DMS153 treated with DMSO at 0.1 percent for 48 hours (cell line): ENCODE measurements around the gene CHAD.
"Not testable (repeated sequence)": the region's sequence is repeated elsewhere in the genome, so short reads cannot be mapped to it uniquely, and the experiment has no call there.

Experiments
- DNase-seq: peaks from one replicate; lab custom pipeline; 2025; ENCODE audit not compliant: unreplicated experiment; lab: John Stamatoyannopoulos, UW

CHAD gene

DNA sequence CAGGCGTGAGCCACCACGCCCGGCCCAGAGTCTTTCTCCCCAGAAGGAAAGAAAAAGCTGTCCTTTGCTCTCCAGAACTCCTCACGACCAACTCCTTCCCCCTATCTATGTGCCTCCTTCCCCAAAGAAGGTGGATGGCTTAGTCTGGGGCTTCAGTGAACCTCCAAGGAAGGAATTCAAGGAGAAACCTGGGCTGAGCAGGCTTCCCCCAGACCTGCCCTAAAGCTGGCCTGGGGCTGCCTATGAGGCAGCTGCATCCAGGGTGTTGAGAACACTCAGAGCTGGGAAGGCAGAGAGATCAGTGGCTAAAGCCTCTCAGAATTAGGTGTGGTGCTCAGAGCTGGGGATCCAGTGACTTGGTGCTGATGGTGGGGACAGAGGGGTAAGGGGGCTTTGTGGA, 38.9 kb downstream of the CHAD start:
- no peak for DNase-seq

DNA sequence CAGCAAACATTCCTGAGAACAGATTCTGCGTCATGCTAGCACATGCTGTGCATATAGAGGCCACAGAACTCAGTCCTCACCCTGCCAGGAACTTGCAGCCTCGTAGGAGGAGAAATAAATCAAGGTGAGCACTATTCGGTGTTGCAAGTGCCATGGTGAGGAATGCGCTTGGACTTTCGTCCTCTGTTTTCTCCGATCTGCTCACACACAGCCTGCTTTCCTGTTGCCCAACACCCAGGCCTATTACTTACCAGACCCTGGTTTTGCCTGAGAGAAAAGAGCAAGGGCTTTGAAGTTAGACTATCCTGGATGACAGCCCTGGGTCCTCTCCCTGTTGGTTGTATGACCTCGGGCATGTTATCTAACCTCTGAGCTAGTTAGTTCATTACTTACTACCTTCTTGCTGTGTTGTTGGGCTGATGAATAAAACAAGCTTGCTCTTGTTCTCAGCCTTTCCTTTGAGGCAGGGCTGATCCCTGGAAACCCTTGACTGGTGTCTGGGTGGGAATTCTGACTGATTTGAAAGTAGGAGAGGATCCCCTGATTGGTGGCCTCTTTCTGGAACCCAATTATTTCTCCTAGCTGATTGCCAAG, 39.8 kb downstream of the CHAD start:
- no peak for DNase-seq

DNA sequence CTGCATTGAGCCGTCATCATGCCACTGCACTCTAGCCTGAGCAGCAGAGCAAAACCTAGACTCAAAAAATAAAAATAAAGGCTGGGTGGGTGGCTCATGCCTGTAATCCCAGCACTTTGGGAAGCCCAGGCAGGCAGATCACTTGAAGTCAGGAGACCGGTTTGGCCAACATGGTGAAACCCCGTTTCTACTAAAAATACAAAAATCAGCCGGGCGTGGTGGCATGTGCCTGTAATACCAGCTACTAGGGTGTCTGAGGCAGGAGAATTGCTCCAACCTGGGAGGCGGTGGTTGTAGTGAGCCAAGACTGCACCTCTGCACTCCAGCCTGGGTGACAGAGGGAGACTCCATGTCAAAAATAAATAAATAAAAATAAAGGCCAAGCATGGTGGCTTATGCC, 40.6 kb downstream of the CHAD start:
- DNase-seq: not testable (repeated sequence)

DNA sequence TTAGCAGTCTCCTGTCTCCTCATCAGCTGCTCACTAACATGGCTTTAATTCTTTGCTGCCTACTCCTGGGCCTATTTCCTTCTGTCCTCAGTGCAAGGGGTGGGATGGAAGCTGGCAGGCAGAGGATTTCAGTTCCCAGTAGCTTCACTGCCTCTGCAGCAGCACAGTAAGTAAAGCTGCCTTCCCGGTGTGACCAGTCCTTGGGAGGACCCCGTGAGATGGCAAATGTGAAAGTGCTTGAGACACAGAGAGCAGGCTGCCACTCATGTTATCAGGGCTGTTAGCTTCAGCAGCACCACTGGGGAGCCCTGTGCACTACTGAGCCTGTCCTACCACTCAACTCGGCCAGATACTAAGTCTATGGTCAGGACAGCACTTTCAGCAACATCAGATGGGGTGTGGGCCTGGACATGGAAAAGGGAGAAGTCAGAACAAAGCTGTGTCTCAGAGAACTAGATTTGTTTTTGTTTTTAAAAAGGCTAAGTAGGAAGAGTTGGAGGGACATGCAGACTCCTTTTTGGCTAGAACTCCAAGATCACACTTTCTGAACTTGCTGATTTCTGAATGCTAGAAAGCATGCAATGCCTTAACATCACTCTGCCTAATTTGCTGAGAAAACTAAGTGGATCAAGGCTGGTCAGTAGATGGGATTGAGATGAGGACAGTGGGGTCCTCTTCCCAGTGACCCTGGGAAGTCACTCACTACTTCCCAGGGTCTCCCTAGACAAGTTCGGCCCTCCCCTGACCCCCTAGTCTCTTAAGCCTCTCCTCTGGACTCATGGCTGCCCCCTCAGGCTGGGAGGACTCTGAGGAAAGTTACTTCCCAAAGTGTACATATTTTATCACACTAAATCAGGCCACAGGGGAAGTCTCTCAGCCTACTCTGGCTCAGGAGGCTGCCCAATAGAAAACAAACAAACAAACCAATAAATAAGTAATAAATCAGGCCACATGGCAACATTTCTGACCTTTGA, 41.6 kb downstream of the CHAD start:
- no peak for DNase-seq

DNA sequence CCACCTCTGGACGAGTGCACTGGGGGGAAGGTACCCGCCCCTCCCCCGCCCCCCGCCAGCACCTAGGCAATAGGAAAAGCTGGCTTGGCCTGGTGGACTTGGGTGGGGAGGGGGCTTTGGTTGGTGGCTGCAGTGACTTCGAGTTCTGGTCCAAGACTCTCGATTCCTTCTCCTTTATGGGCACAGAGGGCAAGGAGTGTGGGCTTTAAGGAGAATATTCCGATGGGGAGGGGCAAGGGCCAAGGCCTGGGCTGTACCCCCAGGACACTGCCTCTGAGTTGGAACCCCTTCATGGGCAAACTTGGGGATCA, 42.3 kb downstream of the CHAD start:
- no peak for DNase-seq

DNA sequence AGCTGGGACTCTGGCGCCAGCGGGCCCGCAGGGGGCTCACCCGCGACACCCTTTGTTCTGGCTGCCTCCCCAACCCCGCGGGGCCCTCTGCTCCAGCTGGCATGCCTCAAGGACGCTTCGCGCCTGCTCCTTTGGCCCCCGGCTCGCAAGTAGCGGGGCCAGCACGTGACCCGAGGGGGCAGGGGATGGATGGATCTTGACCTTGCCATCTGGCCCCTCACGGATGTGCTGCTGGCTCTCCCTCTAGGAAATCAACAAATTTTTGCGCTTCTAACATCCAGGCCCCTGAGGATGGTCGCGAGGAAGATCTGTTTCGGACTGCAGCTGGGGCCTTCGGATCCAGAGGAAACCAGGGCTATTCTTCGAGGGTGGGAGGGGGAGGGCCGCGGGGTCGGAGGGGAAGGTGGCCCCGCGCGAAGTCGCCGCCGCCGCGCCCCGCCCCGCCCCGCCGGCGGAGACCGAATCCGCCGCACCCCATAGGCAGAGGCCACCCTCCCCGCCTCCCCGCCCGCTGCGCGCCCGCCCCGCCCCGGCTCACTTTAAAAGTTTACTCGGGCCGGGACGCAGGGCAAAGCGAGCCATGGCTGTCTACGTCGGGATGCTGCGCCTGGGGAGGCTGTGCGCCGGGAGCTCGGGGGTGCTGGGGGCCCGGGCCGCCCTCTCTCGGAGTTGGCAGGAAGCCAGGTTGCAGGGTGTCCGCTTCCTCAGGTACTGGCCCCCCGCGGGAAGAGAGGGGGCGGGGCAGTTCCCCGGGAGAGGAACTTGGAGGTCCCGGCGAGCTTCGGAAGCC, 42.8 kb downstream of the CHAD start, which contains the start of gene ACSF2:
Gene ACSF2, plus strand, starts transcription at position 537 of the 790 bp plus-strand sequence. Its CDS starts 44 bp downstream, at position 581.
- DNase-seq: no peak

DNA sequence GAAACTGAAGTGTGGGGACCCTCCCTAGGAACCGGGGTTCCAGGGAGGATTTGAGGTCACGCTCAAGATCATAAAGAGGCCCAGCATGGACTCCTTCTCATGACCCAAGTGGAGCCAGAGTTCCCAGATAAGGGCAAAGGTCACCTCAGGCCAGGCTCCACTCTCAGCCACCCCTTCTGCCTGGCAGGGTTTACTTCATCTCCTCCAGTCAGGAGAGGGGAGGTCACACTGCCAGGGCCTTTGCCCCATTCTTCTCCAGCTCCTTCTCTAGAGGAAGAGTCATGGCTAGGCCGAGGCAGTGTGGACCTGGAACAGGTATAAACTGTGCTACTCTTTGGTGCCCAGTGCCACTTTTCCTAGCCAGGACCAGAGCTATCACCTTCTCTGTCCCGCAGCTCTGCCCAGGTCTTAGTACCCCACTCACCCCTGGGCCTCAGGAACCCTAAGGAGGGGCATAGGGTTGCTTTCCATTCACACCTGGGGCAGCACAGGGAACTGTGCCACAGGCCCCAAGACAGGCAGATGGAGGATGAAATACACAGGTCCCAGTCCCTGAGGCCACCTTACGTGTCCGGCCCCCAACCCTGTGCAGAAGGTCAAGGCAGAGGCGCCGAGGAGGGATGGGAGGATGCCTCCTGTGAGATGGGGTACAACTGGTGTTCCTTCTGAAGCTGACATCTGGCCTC, 43.5 kb downstream of the CHAD start:
- no peak for DNase-seq

DNA sequence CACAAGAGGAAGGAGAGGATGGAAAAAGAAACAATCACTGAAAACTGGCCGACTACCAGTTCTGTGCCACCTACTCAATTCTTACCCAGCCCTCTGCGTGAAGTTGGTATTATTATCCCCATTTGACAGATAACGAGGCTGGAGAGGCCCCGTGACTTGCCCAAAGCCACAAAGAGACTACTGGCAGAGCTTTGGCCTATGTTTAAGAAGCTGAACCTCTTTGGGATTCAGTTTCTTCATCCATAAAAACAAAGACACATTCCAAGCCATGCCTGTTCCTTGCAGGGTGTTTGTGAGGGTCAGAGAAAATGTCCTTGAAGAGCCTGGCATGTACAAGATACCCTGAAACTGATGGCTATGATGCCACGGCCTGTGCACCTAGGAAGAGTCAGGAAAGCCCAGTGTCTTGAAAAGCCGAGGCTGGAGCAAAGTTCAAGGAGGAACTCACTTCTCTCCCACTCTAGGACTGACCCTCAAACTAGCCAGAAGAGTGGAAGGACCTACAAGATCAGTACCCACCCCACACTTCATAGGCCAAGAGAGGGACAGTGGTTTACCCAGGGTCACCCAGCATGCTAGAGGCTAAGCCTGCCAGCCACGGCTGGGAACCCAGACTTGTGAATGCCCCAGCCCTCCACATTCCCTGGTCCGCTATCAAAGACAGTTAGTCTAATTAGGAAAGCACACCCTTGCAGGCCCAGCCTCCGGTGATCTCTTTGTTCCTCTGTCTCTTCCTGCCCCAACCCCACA, 44.3 kb downstream of the CHAD start:
- no peak for DNase-seq

DNA sequence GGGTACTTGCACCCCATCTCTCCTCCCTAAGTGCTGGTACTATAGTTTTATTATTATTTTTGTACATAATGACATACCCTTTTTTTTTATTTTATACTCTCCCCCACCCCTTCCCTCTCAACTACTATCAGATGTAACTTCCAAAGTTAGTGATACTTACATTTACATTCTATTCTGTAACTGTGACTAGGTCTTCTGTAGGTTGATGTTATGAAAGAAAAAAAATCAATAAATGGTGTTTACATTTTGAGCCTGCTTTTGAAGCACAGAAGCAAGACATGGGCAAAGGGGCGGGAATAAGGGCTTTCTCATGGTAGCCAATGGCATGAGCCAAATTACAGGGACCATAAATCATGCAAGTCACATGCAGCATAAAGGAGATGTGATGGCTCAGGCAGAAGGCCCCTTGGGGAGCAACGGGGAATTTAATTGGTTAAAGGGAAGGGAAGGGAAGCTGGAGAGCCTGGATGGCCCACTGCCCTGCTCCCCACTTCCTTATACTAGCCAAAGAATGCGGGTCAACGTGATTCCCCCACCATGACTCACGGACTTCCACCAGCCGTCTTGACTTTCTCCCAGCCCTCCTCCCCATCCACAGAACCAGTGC, 45.0 kb downstream of the CHAD start:
- DNase-seq: no peak

DNA sequence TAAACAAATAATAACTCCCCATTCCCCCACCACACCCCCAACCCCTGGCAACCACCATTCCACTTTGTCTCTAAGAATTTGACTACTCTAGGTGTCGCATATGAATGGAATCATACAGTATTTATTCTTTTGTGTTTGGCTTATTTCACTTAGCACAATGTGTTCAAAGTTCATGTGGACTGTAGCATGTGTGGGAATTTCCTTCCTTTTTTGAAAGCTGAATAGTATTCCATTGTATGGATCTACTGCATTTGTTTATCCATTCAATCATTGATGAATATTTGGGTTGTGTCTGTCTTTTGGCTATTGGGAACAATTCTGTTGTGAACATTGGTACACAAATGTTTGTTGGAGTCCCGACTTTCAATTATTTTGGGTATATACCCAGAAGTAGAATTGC, 45.9 kb downstream of the CHAD start:
- DNase-seq: no peak

DNA sequence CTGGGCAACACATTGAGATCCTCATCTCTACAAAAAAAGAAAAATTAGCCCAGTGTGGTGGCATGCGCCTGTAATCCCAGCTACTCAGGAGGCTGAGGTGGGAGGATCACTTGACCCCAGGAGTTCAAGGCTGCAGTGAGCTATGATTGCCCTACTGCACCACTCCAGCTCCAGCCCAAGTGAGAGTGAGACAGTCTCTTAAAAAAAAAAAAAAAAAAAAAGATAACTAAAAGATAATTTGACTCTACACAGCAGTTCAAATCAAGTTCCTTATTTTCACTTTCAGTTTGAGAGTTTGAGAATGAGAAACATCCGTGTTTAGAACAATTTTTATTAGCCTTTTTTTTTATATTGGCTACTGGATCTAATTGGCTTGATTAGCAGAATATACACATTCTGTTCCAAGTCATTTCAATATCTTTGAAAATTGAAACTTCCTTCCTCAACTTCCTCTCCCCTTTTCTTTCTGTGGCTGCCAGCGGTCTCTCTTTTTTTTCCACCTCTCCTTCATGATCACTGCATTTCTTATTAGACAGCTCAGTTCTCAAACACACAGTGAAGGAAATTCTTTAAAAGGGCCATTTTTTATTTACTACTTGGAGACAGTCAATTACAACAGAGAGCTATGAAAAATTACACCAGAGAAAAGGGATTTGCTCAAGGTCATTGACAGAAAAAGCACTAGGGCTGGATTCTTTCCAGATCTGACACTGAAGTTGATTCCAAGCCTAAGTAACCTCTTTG, 47.2 kb downstream of the CHAD start:
- no peak for DNase-seq

DNA sequence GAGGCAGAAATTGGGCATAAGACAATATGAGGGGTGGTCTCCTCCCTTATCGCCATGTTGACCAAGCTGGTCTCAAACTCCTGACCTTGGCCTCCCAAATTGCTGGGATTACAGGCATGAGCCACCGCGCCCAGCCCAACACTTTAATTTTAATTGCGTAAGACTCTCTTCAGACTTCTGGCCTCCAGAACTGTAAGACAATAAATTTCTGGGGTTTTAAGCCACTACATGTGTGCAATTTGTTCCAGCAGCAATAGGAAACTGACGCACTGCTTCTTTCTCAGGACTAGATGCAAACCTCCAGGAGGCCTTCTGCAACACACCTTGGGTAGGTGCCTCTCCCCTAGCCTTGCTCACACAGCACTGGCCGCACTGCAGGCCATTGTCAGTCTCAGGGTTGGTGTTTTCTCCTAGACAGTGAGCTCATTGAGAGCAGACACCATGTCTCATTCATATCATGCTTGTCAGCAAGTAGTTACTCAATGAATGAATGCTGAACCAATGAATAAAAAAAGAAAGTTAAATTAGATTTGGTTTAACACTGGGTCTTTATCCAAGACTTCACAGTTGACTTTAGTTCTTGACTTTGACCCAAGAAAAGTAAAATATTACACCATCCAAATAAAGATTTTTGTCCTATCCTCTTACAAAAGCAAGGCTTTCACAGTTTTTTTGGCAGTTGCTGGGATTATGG, 48.1 kb downstream of the CHAD start:
- DNase-seq: no peak

DNA sequence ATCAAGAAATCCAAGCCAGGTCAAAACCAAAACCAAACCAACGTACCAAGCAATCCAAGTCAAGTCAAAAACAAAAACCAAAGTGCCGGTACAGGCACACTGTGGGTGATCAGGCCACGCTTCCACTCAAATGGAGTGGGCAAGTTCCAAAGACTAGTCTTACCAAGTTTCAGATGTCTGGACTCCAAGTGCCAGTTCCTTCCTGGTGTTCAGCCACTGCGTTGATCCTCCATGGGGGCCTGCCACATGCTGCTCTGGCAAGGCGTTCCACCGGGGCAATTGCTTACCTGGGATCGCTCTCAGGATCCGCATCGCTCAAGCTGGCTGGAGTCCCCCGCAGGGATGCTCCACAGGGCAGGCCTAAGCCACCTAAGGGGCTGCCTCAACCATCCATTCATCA, 49.1 kb downstream of the CHAD start:
- not testable (repeated sequence) for DNase-seq

DNA sequence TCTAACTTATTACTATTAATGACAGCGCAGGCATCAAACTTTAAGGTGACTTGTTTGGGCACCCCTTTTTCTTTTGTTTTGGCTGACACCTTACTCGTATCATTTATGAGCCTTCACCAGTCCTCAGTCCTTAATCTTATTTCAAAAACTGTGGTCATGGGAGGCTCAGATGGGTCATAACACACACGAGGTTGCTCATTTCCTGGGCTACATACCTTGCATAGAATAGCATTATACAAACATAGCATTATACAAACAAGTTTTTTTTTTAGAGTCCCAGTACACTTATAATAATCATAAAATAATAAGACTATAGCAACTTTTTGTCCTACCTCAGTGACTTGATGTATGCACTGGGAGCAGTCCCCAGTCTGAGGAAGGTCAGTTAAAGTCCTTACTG, 53.9 kb downstream of the CHAD start:
- DNase-seq: no peak
